Neural cell (in vitro differentiated cells): ENCODE data around the gene GMDS. TPM values are rescaled to one million over a fixed set of nuclear protein-coding genes. Genes with fewer than 3 reads are reported as not detected.

Source experiments
- H2AFZ ChIP-seq: fragments of 200-600, 300-800 bp; sonication (generic), shearing (Covaris generic); 2 replicates; pipeline ENCODE4 v1.6.0; 2014; ENCODE audit warnings: low read depth, mild to moderate bottlenecking, antibody characterized with exemption, low read length, moderate library complexity
- H3F3A ChIP-seq: fragments of 200-600 bp; shearing (Covaris generic); 2 replicates; pipeline ENCODE4 v1.6.1; 2016; ENCODE audit warnings: mild to moderate bottlenecking, moderate library complexity, mixed read lengths, antibody characterized with exemption, low read length; ENCODE audit not compliant: insufficient read depth, poor library complexity, severe bottlenecking
- H3K27ac ChIP-seq: fragments of 200-600, 300-800 bp; sonication (generic), shearing (Covaris generic); 2 replicates; pipeline ENCODE4 v1.5.1; 2014; ENCODE audit warnings: mild to moderate bottlenecking, low read length, moderate library complexity
- H3K27me3 ChIP-seq: fragments of 300-800, 200-600 bp; sonication (generic), shearing (Covaris generic); 2 replicates; pipeline ENCODE4 v1.6.0; 2014; ENCODE audit warnings: mild to moderate bottlenecking, low read depth, low read length, moderate library complexity; ENCODE audit not compliant: insufficient read depth
- H3K36me3 ChIP-seq: fragments of 300-800, 200-600 bp; sonication (generic), shearing (Covaris generic); 2 replicates; pipeline ENCODE4 v1.5.1; 2014; ENCODE audit warnings: mild to moderate bottlenecking, antibody characterized with exemption, low read length, moderate library complexity; ENCODE audit not compliant: insufficient read depth
- H3K4me2 ChIP-seq: fragments of 300-800, 200-600 bp; sonication (generic), shearing (Covaris generic); 2 replicates; pipeline ENCODE4 v1.6.0; 2014; ENCODE audit warnings: mild to moderate bottlenecking, low read length
- H3K4me3 ChIP-seq: fragments of 300-800, 200-600 bp; sonication (generic), shearing (Covaris generic); 2 replicates; pipeline ENCODE4 v1.5.1; 2014; ENCODE audit warnings: mild to moderate bottlenecking, low read length, moderate library complexity
- H3K79me2 ChIP-seq: fragments of 200-600 bp; shearing (Covaris generic); replicated peaks from 2 replicates; pipeline ENCODE4 v1.6.0; 2014; ENCODE audit warnings: mild to moderate bottlenecking, low read length, moderate library complexity; ENCODE audit not compliant: insufficient read depth
- H3K9ac ChIP-seq: fragments of 300-800, 200-600 bp; sonication (generic), shearing (Covaris generic); 2 replicates; pipeline ENCODE4 v1.6.1; 2016; ENCODE audit warnings: mild to moderate bottlenecking, low read length, mixed read lengths
- H3K9me2 ChIP-seq: fragments of 200-600 bp; shearing (Covaris generic); 2 replicates; pipeline ENCODE4 v1.6.1; 2016; ENCODE audit warnings: mild to moderate bottlenecking, low read length, mixed read lengths; ENCODE audit not compliant: insufficient read depth
- H3K9me3 ChIP-seq: fragments of 200-600, 300-800 bp; sonication (generic), shearing (Covaris generic); 2 replicates; pipeline ENCODE4 v1.6.1; 2016; ENCODE audit warnings: mild to moderate bottlenecking, mixed run types, low read length, moderate library complexity, mixed read lengths
- H4K20me1 ChIP-seq: fragments of 200-600 bp; shearing (Covaris generic); 2 replicates; pipeline ENCODE4 v1.6.1; 2016; ENCODE audit warnings: mild to moderate bottlenecking, mixed run types; ENCODE audit not compliant: insufficient read depth
- EP300 ChIP-seq: fragments of 450-650 bp; conservative IDR thresholded peaks from 2 replicates; pipeline ENCODE4 v1.6.1; 2014; ENCODE audit warnings: antibody characterized with exemption, mild to moderate bottlenecking, moderate library complexity; ENCODE audit not compliant: poor library complexity, severe bottlenecking
- EZH2 ChIP-seq: fragments of 200-600, 300-800 bp; shearing (Covaris generic), sonication (generic); IDR thresholded peaks from 2 replicates; pipeline ENCODE4 v1.6.1; 2014; ENCODE audit warnings: antibody characterized with exemption, low read length, borderline replicate concordance, mild to moderate bottlenecking; ENCODE audit not compliant: insufficient read depth, poor library complexity, severe bottlenecking
- MXI1 ChIP-seq: fragments of 450-650 bp; conservative IDR thresholded peaks from 2 replicates; pipeline ENCODE4 v1.6.1; 2014; ENCODE audit warnings: antibody characterized with exemption, mild to moderate bottlenecking; ENCODE audit not compliant: poor library complexity, severe bottlenecking
- POLR2AphosphoS5 ChIP-seq: IDR thresholded peaks from 2 replicates; pipeline ENCODE4 v1.6.1; 2012
- RAD21 ChIP-seq: fragments of 450-650 bp; conservative IDR thresholded peaks from 2 replicates; pipeline ENCODE4 v1.6.1; 2014; ENCODE audit warnings: antibody characterized with exemption, mild to moderate bottlenecking, moderate library complexity
- SMC3 ChIP-seq: fragments of 450-650 bp; conservative IDR thresholded peaks from 2 replicates; pipeline ENCODE4 v1.6.1; 2014; ENCODE audit warnings: antibody characterized with exemption, mild to moderate bottlenecking, moderate library complexity; ENCODE audit not compliant: poor library complexity
- TAF1 ChIP-seq: IDR thresholded peaks from 2 replicates; pipeline ENCODE4 v1.6.1; 2012; ENCODE audit warnings: low read depth
- polyA plus RNA-seq: library from polyadenylated mRNA; depleted of rRNA; stranded (reverse); fragments of >200 nt; gene quantifications from 2 replicates; pipeline ENCODE4 v1.2.3, GENCODE V29; 2014
- TF ChIP-seq, protein P1 (sequence below): fragments of 450-650 bp; IDR thresholded peaks from 2 replicates; pipeline ENCODE4 v1.5.1; 2014; ENCODE audit warnings: antibody characterized with exemption, mild to moderate bottlenecking, moderate library complexity; ENCODE audit not compliant: poor library complexity, severe bottlenecking
- TF ChIP-seq, protein P2 (sequence below): IDR thresholded peaks from 2 replicates; pipeline ENCODE4 v1.6.1; 2012; ENCODE audit warnings: borderline replicate concordance

GMDS gene
- polyA plus RNA-seq, 1 donor from 2014 or later = 11.4 TPM

DNA sequence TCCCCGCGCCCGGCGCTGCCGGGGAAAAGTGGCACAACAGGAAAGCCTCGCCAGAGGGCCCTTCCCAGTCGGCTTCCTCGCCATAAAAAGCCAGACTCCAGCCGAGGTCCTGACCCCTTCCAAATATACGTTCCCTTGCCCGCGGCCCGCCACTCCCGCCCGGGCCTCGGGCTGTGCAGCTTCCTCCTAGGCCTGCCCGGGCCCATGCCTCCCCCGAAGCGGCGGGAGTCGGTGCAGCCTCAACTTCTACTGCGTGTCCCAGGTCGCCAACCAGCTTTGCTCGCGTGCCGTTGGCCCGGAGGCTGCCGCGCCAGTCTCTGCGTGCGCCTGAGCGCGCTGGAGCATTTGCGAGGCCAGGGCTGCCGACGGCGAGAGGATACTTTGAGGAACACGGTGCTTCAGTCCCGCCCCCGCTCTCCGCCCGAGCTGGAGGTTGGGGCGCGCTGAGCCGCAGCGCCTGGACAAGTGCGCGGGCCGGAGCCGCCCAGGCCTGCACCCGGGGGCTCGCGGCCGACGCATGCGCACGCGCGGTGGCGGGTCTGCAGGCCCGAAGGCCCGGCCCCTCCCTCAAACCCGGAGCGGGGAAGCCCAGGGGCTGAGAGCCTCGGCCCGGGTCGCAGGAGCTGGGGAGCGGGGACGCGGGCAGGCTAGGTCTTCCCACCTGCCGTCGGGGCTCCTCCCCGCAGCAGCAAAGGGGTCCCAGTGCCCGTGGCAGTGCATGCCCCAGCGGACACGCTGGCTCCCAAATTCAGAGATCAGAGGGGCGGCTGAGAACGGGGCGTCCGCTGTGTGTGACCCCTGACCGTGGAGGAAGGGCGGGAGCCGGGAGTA lies 625.5 kb downstream of the GMDS start:
- no peak overlapping the region for H2AFZ ChIP-seq
- H3K4me2 ChIP-seq = no peak overlapping the region
- H3K79me2 ChIP-seq = no peaks in the 10 kb centered on the region
- H4K20me1 ChIP-seq = no peaks in the 10 kb centered on the region
- H3K9ac ChIP-seq = no peak overlapping the region
- no peaks in the 10 kb centered on the region for H3K9me2 ChIP-seq
- peaks cover 100% of the 10 kb centered on the region for H3K27me3 ChIP-seq
- H3K9me3 ChIP-seq = peaks cover 2% of the 10 kb centered on the region
- peak overlapping the region; percentile 38 for H3K4me3 ChIP-seq
- TF ChIP-seq, protein P1, sequence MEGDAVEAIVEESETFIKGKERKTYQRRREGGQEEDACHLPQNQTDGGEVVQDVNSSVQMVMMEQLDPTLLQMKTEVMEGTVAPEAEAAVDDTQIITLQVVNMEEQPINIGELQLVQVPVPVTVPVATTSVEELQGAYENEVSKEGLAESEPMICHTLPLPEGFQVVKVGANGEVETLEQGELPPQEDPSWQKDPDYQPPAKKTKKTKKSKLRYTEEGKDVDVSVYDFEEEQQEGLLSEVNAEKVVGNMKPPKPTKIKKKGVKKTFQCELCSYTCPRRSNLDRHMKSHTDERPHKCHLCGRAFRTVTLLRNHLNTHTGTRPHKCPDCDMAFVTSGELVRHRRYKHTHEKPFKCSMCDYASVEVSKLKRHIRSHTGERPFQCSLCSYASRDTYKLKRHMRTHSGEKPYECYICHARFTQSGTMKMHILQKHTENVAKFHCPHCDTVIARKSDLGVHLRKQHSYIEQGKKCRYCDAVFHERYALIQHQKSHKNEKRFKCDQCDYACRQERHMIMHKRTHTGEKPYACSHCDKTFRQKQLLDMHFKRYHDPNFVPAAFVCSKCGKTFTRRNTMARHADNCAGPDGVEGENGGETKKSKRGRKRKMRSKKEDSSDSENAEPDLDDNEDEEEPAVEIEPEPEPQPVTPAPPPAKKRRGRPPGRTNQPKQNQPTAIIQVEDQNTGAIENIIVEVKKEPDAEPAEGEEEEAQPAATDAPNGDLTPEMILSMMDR = no peak
- TF ChIP-seq TAF1 = no peak
- TF ChIP-seq EZH2 = peak; percentile 89
- no peaks in the 10 kb centered on the region for H3F3A ChIP-seq
- H3K27ac ChIP-seq = no peak overlapping the region
- no peaks in the 10 kb centered on the region for H3K36me3 ChIP-seq

DNA sequence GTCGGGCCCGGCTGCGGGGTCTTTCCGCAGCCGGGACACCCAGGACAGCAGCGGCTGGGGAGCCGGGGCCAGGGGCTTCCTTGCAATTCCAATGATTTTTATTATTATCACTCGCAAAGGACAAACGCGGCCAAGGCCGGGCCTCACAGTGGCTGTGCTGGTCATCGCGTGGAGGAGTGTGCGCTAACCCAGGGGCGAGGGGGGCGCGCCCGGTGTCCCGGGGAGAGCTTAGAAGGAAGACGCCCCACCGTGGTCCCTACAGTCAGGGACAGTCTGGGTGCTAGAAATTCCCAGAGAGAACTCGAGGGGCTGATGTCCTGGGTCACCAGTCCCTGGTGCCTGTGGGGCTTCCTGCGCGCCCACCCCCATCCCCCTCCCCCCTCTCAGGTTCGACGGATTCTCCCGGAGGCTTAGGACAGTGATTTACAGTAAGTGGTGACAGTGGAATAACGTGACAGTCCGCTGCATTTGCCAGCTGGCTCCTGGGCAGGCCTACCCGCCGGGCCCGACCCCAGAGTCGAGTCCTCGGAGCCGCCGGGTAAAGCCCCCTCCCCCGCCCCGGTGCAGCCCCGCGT lies 626.2 kb downstream of the GMDS start:
- Histone ChIP-seq H3K27ac (no peak overlapping the region), H3K79me2 (no peaks in the 10 kb centered on the region), H3K4me2 (no peak overlapping the region), H3K4me3 (no peak overlapping the region), H3K36me3 (no peaks in the 10 kb centered on the region), H3F3A (no peaks in the 10 kb centered on the region), H2AFZ (no peak overlapping the region), H4K20me1 (no peaks in the 10 kb centered on the region), H3K9me2 (no peaks in the 10 kb centered on the region), H3K9me3 (no peaks in the 10 kb centered on the region), H3K9ac (no peak overlapping the region), H3K27me3 (peaks cover 100% of the 10 kb centered on the region)
- TF ChIP-seq, protein P1 = no peak
- TF ChIP-seq TAF1 (no peak), RAD21 (no peak), MXI1 (no peak), EZH2 (no peak), POLR2AphosphoS5 (no peak), EP300 (no peak), SMC3 (no peak)
- TF ChIP-seq, protein P2, sequence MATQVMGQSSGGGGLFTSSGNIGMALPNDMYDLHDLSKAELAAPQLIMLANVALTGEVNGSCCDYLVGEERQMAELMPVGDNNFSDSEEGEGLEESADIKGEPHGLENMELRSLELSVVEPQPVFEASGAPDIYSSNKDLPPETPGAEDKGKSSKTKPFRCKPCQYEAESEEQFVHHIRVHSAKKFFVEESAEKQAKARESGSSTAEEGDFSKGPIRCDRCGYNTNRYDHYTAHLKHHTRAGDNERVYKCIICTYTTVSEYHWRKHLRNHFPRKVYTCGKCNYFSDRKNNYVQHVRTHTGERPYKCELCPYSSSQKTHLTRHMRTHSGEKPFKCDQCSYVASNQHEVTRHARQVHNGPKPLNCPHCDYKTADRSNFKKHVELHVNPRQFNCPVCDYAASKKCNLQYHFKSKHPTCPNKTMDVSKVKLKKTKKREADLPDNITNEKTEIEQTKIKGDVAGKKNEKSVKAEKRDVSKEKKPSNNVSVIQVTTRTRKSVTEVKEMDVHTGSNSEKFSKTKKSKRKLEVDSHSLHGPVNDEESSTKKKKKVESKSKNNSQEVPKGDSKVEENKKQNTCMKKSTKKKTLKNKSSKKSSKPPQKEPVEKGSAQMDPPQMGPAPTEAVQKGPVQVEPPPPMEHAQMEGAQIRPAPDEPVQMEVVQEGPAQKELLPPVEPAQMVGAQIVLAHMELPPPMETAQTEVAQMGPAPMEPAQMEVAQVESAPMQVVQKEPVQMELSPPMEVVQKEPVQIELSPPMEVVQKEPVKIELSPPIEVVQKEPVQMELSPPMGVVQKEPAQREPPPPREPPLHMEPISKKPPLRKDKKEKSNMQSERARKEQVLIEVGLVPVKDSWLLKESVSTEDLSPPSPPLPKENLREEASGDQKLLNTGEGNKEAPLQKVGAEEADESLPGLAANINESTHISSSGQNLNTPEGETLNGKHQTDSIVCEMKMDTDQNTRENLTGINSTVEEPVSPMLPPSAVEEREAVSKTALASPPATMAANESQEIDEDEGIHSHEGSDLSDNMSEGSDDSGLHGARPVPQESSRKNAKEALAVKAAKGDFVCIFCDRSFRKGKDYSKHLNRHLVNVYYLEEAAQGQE = no peak
